GM10248 (cell line): Measurements from ENCODE around the gene NRXN2.

Experiments
- CTCF ChIA-PET: fragments of 300-600 bp; sonication (Branson Sonifier 250); formaldehyde crosslinking; extraction: SDS; loops from one replicate; lab custom pipeline; 2021; ENCODE audit warnings: antibody characterized with exemption; lab: Yijun Ruan, JAX
- POLR2A ChIA-PET: fragments of 350-650 bp; sonication (Branson Sonifier 250); formaldehyde crosslinking; extraction: SDS; loops from one replicate; lab custom pipeline; 2020; ENCODE audit warnings: antibody characterized with exemption; lab: Yijun Ruan, JAX
- DNase-seq: peaks from one replicate; pipeline ENCODE4 v3.0.0; 2012; ENCODE audit errors: extremely low spot score
- CTCF ChIP-seq: IDR thresholded peaks from 2 replicates; pipeline ENCODE4 v1.5.1; 2012; ENCODE audit warnings: mild to moderate bottlenecking, low read depth; ENCODE audit errors: extremely low read depth, missing control alignments, control extremely low read depth

The NRXN2 gene

DNA sequence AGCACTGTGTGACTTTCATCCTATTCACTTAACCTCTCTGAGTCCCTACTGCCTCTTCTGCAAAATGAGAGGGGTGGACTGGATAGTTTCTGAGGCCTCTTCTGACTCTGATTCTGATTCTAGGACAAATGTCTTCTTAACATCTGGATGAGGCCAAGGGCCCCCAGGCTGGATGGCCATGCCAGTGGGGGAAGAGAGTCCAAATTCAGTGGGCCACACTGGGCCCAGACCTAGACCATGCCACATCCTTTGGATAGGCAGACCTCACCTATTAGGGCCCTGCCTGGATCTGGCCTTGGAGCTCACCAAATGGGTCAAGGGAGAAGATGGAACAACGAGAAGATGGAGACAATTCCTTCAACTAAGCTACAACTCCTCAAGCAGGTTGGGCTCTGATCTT lies 24.6 kb downstream of the NRXN2 start:
- ChIA-PET POLR2A (no interaction called here), CTCF (interaction anchor here (1.0 to 2.3 kb wide), 3 partner anchors 10 to 44 kb away, joined by 3 to 22 read pairs (median 6); no protein-coding TSS in a partner anchor)
- no peak for DNase-seq
- TF ChIP-seq CTCF = no peak

- POLR2A ChIA-PET = no interaction called here
Observed at GRCh38 chr11:64697663-64698375, 25.2 kb downstream of the NRXN2 start.

DNA sequence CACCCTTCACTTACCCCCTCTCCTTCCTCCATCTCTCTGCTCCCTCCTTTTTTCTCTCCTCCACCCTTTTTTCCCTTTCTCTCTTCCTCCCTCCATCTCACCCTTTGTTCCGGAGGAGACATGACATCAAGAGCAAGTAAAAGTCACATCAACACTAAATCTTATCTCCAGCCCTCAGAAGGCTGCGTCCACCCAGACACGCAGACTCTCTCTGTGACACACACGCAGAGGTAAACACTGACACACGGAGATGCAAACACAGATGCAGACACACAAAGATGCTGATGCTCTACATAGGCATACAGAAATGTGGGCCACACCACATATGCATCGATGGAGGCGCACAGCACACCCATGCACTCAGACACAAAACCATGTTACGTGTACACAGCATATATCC lies 27.0 kb downstream of the NRXN2 start:
- ChIA-PET CTCF (interaction anchor here (1.4 kb wide), 1 partner anchor 7 kb away, joined by 5 read pairs; no protein-coding TSS in a partner anchor), POLR2A (no interaction called here)
- DNase-seq = no peak
- TF ChIP-seq CTCF = no peak

More at GRCh38 chr11:64697663-64698375, 25.2 kb downstream of the NRXN2 start:
- CTCF ChIA-PET = interaction anchor here (1.4 to 2.3 kb wide), 3 partner anchors 9 to 44 kb away, joined by 5 to 22 read pairs (median 6); no protein-coding TSS in a partner anchor
- DNase-seq = no peak
- TF ChIP-seq CTCF = no peak

GRCh38 chr11:64695548-64695947 lies 27.4 kb downstream of the NRXN2 start:
- POLR2A ChIA-PET = no interaction called here
- DNase-seq = no peak
- no peak for TF ChIP-seq CTCF
- CTCF ChIA-PET = interaction anchor here (2.2 kb wide), 1 partner anchor 8 kb away, joined by 7 read pairs; no protein-coding TSS in a partner anchor

DNA sequence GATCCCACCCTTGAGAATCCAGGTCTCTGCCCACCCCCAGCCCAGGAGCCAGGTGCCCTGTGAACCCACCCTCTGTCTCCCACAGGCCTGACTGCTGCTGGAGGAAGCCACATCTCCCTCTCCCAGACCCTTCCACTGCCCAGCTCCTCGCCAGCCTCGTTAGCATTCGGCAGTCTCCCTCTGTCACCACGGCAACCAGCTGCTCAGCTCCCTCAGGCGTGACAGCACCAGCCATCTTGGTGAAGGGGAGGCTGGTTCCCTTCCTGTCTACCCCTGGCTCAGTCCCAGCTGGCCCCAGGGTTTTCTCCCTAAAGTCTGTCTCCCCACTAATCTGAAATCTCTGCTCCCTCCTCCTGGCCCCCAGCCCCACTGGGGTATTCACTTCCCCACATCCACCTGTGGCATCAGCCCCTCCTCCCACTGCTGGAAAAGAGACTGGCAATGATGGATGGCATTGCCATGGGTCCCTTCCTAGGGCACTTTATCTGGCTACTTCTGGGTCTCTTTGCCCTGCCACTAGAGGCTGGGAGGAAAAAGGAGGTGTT lies 28.1 kb downstream of the NRXN2 start:
- CTCF ChIA-PET = interaction anchor here (2.2 kb wide), 1 partner anchor 9 kb away, joined by 7 read pairs; no protein-coding TSS in a partner anchor
- POLR2A ChIA-PET = no interaction called here
- no peak for TF ChIP-seq CTCF
- no peak for DNase-seq

- ChIA-PET POLR2A (no interaction called here), CTCF (interaction anchor here (2.2 kb wide), 1 partner anchor 10 kb away, joined by 7 read pairs; no protein-coding TSS in a partner anchor)
- no peak for DNase-seq
- no peak for TF ChIP-seq CTCF
Observed at GRCh38 chr11:64694026-64694755, 28.8 kb downstream of the NRXN2 start.
